Tibial nerve (tissue), 4 donors: ENCODE results near the gene CCDC171. TPM values are rescaled to one million over a fixed set of nuclear protein-coding genes. Genes with fewer than 3 reads are reported as not detected.

ENCODE experiments used
- DNase-seq, 2 donors: peaks; one replicate each; pipeline ENCODE4 v3.0.0-alpha.2; 2019; ENCODE audit warnings: low spot score in 2 of 2
- H3K27ac ChIP-seq, 4 donors: fragments of 200-600 bp; sonication (generic) in 3 of 4; one replicate each; pipeline ENCODE4 v1.5.1; 2017 to 2019; ENCODE audit warnings: mild to moderate bottlenecking in 1 of 4
- H3K27me3 ChIP-seq, 2 donors: fragments of 200-600 bp; sonication (generic) in 1 of 2; one replicate each; pipeline versions ENCODE4 v1.5.1 to v1.6.0; 2017 to 2019
- H3K36me3 ChIP-seq, 3 donors: fragments of 200-600 bp; sonication (generic); one replicate each; pipeline ENCODE4 v1.5.1; 2018 to 2019
- H3K4me1 ChIP-seq, 4 donors: fragments of 200-600 bp; sonication (generic) in 3 of 4; one replicate each; pipeline ENCODE4 v1.5.1; 2017 to 2019
- H3K4me3 ChIP-seq, 4 donors: fragments of 200-600 bp; sonication (generic) in 3 of 4; one replicate each; pipeline ENCODE4 v1.5.1; 2017 to 2019; ENCODE audit warnings: mild to moderate bottlenecking in 1 of 4, moderate library complexity in 1 of 4
- H3K9me3 ChIP-seq, 4 donors: fragments of 200-600 bp; sonication (generic) in 3 of 4; one replicate each; pipeline ENCODE4 v1.5.1; 2017 to 2019
- EP300 ChIP-seq, 2 donors: sonication (generic); formaldehyde crosslinking; IDR thresholded peaks; one replicate each; pipeline ENCODE4 v1.6.1; 2017; ENCODE audit warnings: antibody characterized with exemption in 2 of 2, mild to moderate bottlenecking in 1 of 2
- POLR2A ChIP-seq, 2 donors: fragments of 450-650 bp; IDR thresholded peaks; one replicate each; pipeline ENCODE4 v1.6.1; 2017; ENCODE audit warnings: antibody characterized with exemption in 2 of 2, mild to moderate bottlenecking in 2 of 2, moderate library complexity in 2 of 2
- WGBS, 2 donors: methylation state at CpG; one replicate each; pipeline ENCODE4 v1.1.5; 2018; 5-methylcytosine and 5-hydroxymethylcytosine counted together
- total RNA-seq, 4 donors: library from RNA; depleted of rRNA; stranded (reverse); fragments of >200 nt; gene quantifications; one replicate each; pipeline ENCODE4 v1.1.0, GENCODE V29; 2016
- TF ChIP-seq, protein P1 (sequence below), 5 experiments: fragments of 200-600 bp in 3 of 5; fragments of 450-650 bp in 2 of 5; sonication (generic) in 3 of 5; IDR thresholded peaks; one replicate each; pipeline ENCODE4 v1.5.1; 2016 to 2019; ENCODE audit warnings: antibody characterized with exemption in 5 of 5, mild to moderate bottlenecking in 3 of 5, moderate library complexity in 2 of 5

Gene CCDC171
- total RNA-seq, 4 donors from 2014 or later = 4.7 to 18.8 (median 7.9) TPM

DNA sequence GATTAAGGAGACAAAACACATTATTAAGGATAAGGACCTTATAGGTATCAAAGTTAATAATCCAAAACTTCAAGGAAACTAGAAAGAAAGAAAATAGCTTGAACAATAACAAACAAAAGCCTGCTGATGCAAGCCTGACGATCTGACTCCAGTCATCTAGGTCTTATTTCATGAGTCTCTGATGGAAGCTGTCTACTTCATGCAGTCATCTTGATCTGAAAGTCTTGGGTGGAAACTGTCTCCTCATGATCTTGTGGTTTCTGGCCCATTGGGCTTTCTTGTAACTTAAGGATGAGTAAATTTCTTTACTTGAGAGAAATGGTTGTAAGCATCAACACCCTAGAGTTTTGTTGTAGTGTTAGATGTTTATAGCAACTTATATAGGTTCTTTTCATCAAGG, 21.5 kb upstream of the CCDC171 start:
- TF ChIP-seq POLR2A (IDR thresholded peaks at IDR 0.05) (no peak), EP300 (IDR thresholded peaks at IDR 0.05) (no peak)
- TF ChIP-seq, protein P1, sequence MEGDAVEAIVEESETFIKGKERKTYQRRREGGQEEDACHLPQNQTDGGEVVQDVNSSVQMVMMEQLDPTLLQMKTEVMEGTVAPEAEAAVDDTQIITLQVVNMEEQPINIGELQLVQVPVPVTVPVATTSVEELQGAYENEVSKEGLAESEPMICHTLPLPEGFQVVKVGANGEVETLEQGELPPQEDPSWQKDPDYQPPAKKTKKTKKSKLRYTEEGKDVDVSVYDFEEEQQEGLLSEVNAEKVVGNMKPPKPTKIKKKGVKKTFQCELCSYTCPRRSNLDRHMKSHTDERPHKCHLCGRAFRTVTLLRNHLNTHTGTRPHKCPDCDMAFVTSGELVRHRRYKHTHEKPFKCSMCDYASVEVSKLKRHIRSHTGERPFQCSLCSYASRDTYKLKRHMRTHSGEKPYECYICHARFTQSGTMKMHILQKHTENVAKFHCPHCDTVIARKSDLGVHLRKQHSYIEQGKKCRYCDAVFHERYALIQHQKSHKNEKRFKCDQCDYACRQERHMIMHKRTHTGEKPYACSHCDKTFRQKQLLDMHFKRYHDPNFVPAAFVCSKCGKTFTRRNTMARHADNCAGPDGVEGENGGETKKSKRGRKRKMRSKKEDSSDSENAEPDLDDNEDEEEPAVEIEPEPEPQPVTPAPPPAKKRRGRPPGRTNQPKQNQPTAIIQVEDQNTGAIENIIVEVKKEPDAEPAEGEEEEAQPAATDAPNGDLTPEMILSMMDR (IDR thresholded peaks at IDR 0.05) = no peak
- H3K27me3 ChIP-seq = no peaks in the 10 kb centered on the region
- no peak overlapping the region for H3K27ac ChIP-seq
- DNase-seq = no peak
- H3K4me3 ChIP-seq = no peak overlapping the region
- H3K36me3 ChIP-seq = no peaks in the 10 kb centered on the region
- H3K4me1 ChIP-seq = no peaks in the 10 kb centered on the region
- 42 to 45% methylated on average over 1 of the region's 1 CpG for WGBS, 2 donors
- H3K9me3 ChIP-seq = no peaks in the 10 kb centered on the region

DNA sequence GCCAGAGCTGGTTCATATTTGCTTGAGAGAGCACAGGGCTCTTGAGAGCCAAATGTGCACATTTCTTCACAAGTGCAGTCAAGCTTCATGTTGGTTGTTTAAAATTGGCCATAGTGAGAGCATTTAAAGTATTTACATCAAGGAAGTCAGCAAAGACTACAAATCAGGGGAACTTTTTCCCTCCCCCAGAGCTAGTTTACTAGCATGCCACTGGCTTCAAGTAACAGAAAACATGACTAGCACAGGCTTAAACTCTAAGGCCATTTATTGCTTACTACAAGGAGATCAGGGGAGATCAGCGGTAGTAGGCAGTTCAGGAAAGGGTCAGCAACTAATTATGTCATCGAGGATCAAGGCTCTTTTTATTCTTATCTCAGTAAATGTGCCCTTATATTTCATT, 11.0 kb upstream of the CCDC171 start:
- TF ChIP-seq, protein P1 (IDR thresholded peaks at IDR 0.05) = no peak
- TF ChIP-seq EP300 (IDR thresholded peaks at IDR 0.05) (no peak), POLR2A (IDR thresholded peaks at IDR 0.05) (no peak)
- H3K36me3 ChIP-seq = no peaks in the 10 kb centered on the region
- 16 to 19% methylated on average over 2 of the region's 2 CpGs for WGBS, 2 donors

DNA sequence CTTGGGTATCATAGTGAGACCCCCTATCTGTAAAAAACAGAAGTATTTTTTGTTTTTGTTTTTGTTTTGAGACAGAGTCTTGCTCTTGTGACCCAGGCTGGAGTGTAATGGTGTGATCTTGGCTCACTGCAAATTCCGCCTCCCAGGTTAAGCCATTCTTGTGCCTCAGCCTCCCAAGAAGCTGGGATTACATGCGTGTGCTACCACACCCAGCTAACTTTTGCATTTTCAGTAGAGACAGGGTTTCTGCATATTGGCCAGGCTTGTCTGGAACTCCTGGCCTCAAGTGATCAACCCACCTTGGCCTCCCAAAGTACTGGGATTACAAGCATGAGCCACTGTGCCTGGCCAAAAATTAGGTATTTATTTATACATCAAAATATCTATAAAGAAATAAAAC, 10.2 kb upstream of the CCDC171 start:
- WGBS, 2 donors = 94 to 98% methylated on average over 2 of the region's 2 CpGs
- no peak for DNase-seq

More for the DNA sequence above, 11.0 kb upstream of the CCDC171 start:
- Histone ChIP-seq H3K27ac (no peak overlapping the region), H3K9me3 (no peaks in the 10 kb centered on the region), H3K27me3 (no peaks in the 10 kb centered on the region), H3K4me1 (no peaks in the 10 kb centered on the region), H3K4me3 (no peak overlapping the region)
- DNase-seq = no peak

DNA sequence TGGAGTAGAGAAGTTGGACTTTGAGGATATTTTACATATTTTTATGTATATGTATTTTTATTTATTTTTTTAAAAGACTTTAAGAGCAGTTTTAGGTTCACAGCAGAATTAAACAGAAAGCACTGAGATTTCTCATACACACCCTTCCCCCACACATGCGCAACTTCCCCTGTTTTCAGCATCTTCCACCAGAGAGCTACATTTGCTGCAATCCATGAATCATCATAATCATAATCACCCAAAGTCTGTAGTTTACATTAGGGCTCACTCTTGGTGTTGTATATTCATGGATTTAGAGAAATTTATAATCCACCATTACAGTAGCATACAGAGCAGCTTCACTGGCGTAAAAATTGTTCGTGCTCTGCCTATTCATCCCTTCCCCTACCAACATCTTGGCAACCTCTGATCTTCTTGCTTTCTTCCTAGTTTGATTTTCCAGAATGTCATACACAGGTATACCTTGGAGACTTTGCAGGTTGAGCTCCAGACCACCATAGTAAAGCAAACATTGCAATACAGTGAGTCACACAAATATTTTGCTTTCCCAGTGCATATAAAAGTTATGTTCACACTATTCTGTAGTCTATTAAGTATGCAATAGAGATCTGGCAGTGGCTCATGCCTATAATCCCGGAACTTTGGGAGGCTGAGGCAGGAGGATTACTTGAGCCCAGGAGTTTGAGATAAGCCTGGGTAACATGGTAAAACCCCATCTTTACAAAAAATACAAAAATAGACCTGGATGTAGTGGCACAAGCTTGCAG, 9.6 kb upstream of the CCDC171 start:
- H3K27ac ChIP-seq = no peak overlapping the region
- H3K36me3 ChIP-seq = no peaks in the 10 kb centered on the region
- no peak overlapping the region for H3K4me3 ChIP-seq
- H3K9me3 ChIP-seq = no peaks in the 10 kb centered on the region
- H3K4me1 ChIP-seq = no peaks in the 10 kb centered on the region
- 86 to 91% methylated on average over 4 of the region's 4 CpGs for whole genome bisulfite sequencing, 2 donors
- DNase-seq = no peak
- no peak for TF ChIP-seq EP300 (IDR thresholded peaks at IDR 0.05)
- H3K27me3 ChIP-seq = no peaks in the 10 kb centered on the region

More for the DNA sequence above, 10.2 kb upstream of the CCDC171 start:
- no peak overlapping the region for H3K27ac ChIP-seq
- H3K27me3 ChIP-seq = no peaks in the 10 kb centered on the region
- H3K4me3 ChIP-seq = no peak overlapping the region
- no peaks in the 10 kb centered on the region for H3K4me1 ChIP-seq
- H3K9me3 ChIP-seq = no peaks in the 10 kb centered on the region
- no peaks in the 10 kb centered on the region for H3K36me3 ChIP-seq
- TF ChIP-seq EP300 (IDR thresholded peaks at IDR 0.05) (no peak), POLR2A (IDR thresholded peaks at IDR 0.05) (no peak)
- TF ChIP-seq, protein P1 (IDR thresholded peaks at IDR 0.05) = no peak

DNA sequence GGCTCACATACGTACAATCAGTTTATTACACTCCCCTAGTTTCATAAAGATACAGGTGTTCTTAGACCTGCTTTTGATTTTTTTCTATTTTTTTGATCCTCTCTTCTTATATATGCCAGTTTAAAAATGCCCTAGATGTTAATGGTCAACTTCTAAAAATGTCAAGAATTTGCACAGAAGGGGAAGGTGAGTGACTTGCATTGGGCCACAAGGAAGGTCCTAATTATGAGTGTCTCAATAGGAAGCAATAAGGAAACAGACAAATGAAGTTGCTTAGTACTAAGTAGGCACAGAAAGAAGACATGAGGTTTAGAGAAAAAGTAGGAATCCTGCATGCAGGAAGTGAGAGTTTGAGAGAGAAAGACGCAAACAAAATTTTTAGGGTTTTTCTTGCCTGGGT, 3.2 kb upstream of the CCDC171 start:
- no peak overlapping the region for H3K4me3 ChIP-seq
- TF ChIP-seq EP300 (IDR thresholded peaks at IDR 0.05) (no peak), POLR2A (IDR thresholded peaks at IDR 0.05) (no peak)
- TF ChIP-seq, protein P1 (IDR thresholded peaks at IDR 0.05) = no peak
- no peaks in the 10 kb centered on the region for H3K27me3 ChIP-seq
- no peaks in the 10 kb centered on the region for H3K9me3 ChIP-seq
- DNase-seq = no peak
- no peak overlapping the region for H3K27ac ChIP-seq
- WGBS, 2 donors = 97 to 99% methylated on average over 2 of the region's 2 CpGs
- peaks cover 0 to 15% (median 4%) of the 10 kb centered on the region in 4 donors for H3K4me1 ChIP-seq
- H3K36me3 ChIP-seq = no peaks in the 10 kb centered on the region
